ENCODE measurements around the gene KIF1B.

GRCh38 chr1:10339036-10339567, 128.7 kb downstream of the KIF1B start:
- TF ChIP-seq ZHX1 (conservative IDR thresholded peaks at IDR 0.05; ENCODE audit: low read length) (no peak), GTF2E2 (tag; IDR thresholded peaks at IDR 0.05) (no peak), SMAD1 (IDR thresholded peaks at IDR 0.05; ENCODE audit: low read depth, low read length, partially characterized antibody) (no peak), JUN (IDR thresholded peaks at IDR 0.05; ENCODE audit: borderline replicate concordance, low read depth, low read length) (no peak), JUN (CRISPR knock-in tag; IDR thresholded peaks at IDR 0.05; ENCODE audit: borderline replicate concordance) (no peak), CEBPG (CRISPR knock-in tag; IDR thresholded peaks at IDR 0.05) (no peak), CEBPG (tag; conservative IDR thresholded peaks at IDR 0.05 in 1 of 2, IDR thresholded peaks at IDR 0.05 in 1 of 2) (no peak), STAT6 (CRISPR knock-in tag; IDR thresholded peaks at IDR 0.05) (no peak), PCBP2 (IDR thresholded peaks at IDR 0.05; ENCODE audit: low read depth, low read length, poor library complexity, severe bottlenecking) (no peak), ILF3 (IDR thresholded peaks at IDR 0.05; ENCODE audit: borderline replicate concordance) (no peak), ZNF124 (CRISPR knock-in tag; IDR thresholded peaks at IDR 0.05) (no peak), PKNOX1 (IDR thresholded peaks at IDR 0.05) (no peak), IRF2 (CRISPR knock-in tag; IDR thresholded peaks at IDR 0.05) (no peak), ESRRA (IDR thresholded peaks at IDR 0.05; ENCODE audit: borderline replicate concordance, low read depth) (no peak), TAF1 (IDR thresholded peaks at IDR 0.05; ENCODE audit: control insufficient read depth, extremely low read depth, insufficient read depth, low read length, severe bottlenecking) (no peak), CTCF (IDR thresholded peaks at IDR 0.05 in 2 of 3, conservative IDR thresholded peaks at IDR 0.05 in 1 of 3; ENCODE audit: insufficient read depth in 2 of 3, low read depth in 1 of 3, low read length in 3 of 3) (no peak)
